GM18873 (cell line): ENCODE measurements around the gene ELP2.

Experiments
- ATAC-seq: cut with Tn5 transposase; IDR thresholded peaks from one replicate; pipeline ENCODE4 v1.9.1; 2021; ENCODE audit warnings: mild to moderate bottlenecking, moderate library complexity, moderate number of reproducible peaks; ENCODE audit not compliant: unreplicated experiment, low FRiP score

ELP2 gene

GRCh38 chr18:36120297-36120696 lies 9.4 kb upstream of the ELP2 start:
- ATAC-seq = no peak

DNA sequence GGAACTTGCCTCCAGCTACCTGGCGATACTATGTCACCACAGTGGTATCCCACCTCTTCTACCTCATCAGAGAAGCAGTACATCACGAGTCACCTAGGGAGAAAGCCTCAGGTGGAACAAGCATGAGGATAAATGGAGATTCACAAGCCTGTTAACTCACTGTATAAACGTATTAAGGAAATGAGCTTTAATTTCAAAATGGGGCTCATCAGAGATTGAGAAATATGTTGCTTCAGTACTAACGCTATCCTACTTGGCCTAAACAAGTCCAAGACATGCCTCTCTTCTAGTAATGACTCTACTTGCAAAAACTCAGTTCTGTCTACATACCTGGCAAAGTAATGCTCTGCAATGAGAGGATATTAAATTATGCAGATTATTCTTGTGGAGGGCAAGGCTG lies 4.9 kb upstream of the ELP2 start:
- no peak for ATAC-seq

GRCh38 chr18:36126668-36127067 lies 3.0 kb upstream of the ELP2 start:
- no peak for ATAC-seq

GRCh38 chr18:36127836-36128529 lies 1.7 kb upstream of the ELP2 start:
- no peak for ATAC-seq

GRCh38 chr18:36128530-36128870 lies 1.2 kb upstream of the ELP2 start:
- no peak for ATAC-seq

- no peak for ATAC-seq
Measured at GRCh38 chr18:36128907-36129299, 796 bp upstream of the ELP2 start.

DNA sequence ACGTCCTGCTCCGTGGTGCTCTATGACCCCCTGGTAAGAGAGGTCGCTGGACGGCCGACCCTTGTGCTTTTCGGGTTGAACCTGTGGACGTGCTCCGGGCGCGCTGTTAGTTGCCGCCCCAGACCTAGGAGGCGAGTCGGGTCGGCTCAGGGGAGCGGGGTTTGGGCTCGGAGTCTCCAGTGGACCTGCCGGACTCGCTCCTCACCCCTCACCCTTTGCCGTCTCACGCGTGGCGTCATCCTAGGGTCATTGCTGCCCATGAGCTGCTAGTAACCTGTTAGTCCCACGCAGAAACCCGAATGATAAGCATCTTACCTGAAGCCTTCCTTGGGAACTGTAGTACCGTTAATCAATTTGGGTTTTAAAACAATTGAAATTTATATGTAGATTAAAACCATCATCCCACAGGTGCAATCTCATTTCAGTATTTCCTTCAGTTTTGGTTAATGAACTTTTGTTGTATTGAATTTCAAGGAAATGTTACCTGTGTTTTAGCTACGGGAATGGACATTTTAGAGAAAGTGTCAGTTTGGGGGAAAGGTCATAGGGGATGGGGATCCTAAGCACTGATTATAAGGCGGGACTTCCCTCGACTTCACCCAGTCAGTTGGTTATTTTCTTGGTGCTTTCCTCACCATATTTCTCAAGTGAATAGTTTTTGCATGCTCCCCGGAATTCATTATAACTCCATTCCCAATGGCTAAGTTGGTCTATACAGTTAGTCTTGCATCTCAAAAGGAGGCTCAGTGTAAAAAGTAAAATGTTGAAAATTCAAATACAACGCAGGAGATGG lies 536 bp downstream of the ELP2 start:
- peak; percentile 3 for ATAC-seq

GRCh38 chr18:36130883-36131653 lies 1.4 kb downstream of the ELP2 start:
- no peak for ATAC-seq

DNA sequence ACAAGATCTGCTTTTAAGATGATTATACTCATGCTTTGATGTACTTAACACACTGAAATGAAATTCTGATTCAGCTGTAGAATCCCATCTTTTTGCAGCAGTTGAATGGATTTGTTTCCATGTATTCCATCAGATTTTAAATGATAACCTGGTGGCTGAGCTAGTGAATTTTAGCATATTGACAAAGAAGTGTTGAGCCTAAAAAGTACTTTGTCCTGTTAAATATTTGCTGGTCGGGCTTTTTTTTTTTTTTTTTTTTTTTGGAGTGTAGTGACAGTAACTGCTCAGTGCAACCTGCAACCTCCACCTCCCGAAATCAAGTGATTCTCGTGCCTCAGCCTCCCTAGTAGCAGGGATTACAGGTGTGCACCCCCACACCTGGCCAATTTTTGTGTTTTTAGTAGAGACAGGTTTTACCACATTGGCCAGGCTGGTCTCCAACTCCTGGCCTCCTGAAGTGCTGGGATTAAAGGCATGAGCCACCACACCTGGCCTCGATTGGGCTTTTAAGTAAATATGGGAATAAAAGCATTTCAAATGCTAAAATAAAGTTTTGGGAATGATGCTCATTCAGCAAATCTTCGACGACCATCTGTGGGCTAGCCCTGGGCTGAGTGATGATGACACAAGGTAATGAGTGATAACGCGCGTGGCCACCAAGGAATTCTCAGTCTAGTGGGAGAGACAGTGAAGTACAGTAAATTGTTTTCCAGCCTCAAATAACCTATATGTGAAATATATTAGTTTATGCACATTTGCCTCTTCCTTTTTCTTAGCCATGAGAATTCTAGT lies 2.2 kb downstream of the ELP2 start:
- ATAC-seq = no peak

DNA sequence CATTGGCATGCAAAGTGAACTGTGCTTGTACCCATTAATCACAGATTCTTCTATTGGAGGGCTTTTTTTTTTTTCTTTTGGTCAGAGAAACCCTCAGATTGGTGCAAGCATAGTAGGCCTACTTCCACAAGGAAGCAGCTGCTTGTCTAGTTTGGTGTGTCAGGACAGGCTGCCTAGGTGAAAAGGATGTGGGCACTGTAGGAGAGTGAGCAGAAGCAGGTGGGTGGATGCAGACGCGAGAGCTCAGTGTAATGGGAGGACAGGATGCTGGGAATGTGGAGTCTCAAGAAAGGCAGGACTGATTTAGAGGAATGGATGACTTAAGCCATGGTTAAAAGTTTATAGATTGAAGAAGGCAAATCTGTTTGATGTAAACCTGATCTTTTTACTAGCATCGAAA lies 3.1 kb downstream of the ELP2 start:
- no peak for ATAC-seq

- no peak for ATAC-seq
Measured at GRCh38 chr18:36135264-36135663, 5.6 kb downstream of the ELP2 start.

- no peak for ATAC-seq
Measured at GRCh38 chr18:36139245-36139644, 9.5 kb downstream of the ELP2 start.

- ATAC-seq = no peak
Measured at GRCh38 chr18:36141576-36141975, 11.9 kb downstream of the ELP2 start.

GRCh38 chr18:36142751-36143150 lies 13.1 kb downstream of the ELP2 start:
- ATAC-seq = no peak

- ATAC-seq = no peak
Measured at GRCh38 chr18:36143391-36143790, 13.7 kb downstream of the ELP2 start.

- ATAC-seq = peak; percentile 88
Measured at GRCh38 chr18:36149514-36150289, 20.0 kb downstream of the ELP2 start.

GRCh38 chr18:36152781-36153180 lies 23.1 kb downstream of the ELP2 start:
- no peak for ATAC-seq

DNA sequence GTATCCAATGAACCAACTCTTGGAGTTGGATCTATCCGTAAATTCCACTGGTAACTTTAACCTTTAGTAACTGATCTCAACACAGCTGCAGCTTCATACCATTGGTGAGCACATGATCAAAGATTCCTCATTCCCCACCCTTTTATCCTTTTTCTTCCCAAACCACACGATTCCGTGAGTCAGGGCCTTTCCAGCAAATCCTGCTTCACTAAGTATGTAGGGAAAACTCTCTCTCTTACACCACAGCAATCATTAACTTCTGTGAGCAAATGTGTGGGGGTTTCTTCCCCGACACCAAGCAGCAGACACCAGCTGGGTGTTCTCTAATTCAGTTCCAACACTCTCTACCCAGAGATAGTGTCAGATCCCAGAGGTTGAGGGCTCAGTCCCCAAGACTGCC lies 23.5 kb downstream of the ELP2 start:
- no peak for ATAC-seq

GRCh38 chr18:36153771-36154170 lies 24.1 kb downstream of the ELP2 start:
- no peak for ATAC-seq
